Keratinocyte (primary cell): Measurements from ENCODE around the gene CMIP.

Source experiments
- CTCF ChIP-seq, 3 experiments: IDR thresholded peaks in 1 of 3; conservative IDR thresholded peaks in 1 of 3; optimal IDR thresholded peaks in 1 of 3; 2 replicates in 2 of 3; 3 replicates in 1 of 3; pipeline versions ENCODE3 to v1.5.1; 2011; ENCODE audit warnings: low read length in 3 of 3, mild to moderate bottlenecking in 3 of 3, moderate library complexity in 2 of 3, control low read depth in 1 of 3, inconsistent platforms in 1 of 3; ENCODE audit not compliant: insufficient read depth in 2 of 3; ENCODE audit errors: extremely low read depth in 1 of 3
- EZH2 ChIP-seq: IDR thresholded peaks from one replicate; pipeline ENCODE4 v1.6.1; 2012; ENCODE audit warnings: inconsistent platforms, mild to moderate bottlenecking, low read length, moderate library complexity

GRCh38 chr16:81471882-81472281, 27.3 kb downstream of the CMIP start:
- no peak for TF ChIP-seq CTCF (optimal IDR thresholded peaks at IDR 0.05 in 1 of 3, IDR thresholded peaks at IDR 0.05 in 1 of 3, conservative IDR thresholded peaks at IDR 0.05 in 1 of 3; ENCODE audit: extremely low read depth in 1 of 3, insufficient read depth in 2 of 3, low read length in 3 of 3)
- TF ChIP-seq EZH2: no peak
